Measurements from ENCODE around the gene SRRM5.
"Not testable (repeated sequence)": the region's sequence is repeated elsewhere in the genome, so short reads cannot be mapped to it uniquely, and the experiment has no call there.

The SRRM5 gene

GRCh38 chr19:43639519-43640423 lies 27.9 kb downstream of the SRRM5 start, which contains the start of gene CADM4:
Gene CADM4 (minus strand): TSS chr19:43639850. CDS start chr19:43639790, 60 bp downstream.
- DNase-seq, result no peak

- no peak for DNase-seq
These were observed 28.5 kb downstream of the SRRM5 start for GRCh38 chr19:43640424-43640757.

- no peak for DNase-seq
These were observed 29.4 kb downstream of the SRRM5 start for GRCh38 chr19:43641333-43641732.

GRCh38 chr19:43642531-43642930 lies 30.6 kb downstream of the SRRM5 start:
- no peak for DNase-seq

GRCh38 chr19:43643326-43643725 lies 31.4 kb downstream of the SRRM5 start:
- DNase-seq, result no peak

GRCh38 chr19:43644181-43644580 lies 32.3 kb downstream of the SRRM5 start:
- no peak for DNase-seq

GRCh38 chr19:43648633-43649032 lies 36.7 kb downstream of the SRRM5 start:
- DNase-seq, result no peak

GRCh38 chr19:43649514-43649913 lies 37.6 kb downstream of the SRRM5 start:
- DNase-seq, result no peak

- not testable (repeated sequence) for DNase-seq
These were observed 38.4 kb downstream of the SRRM5 start for GRCh38 chr19:43650276-43650675.

GRCh38 chr19:43651758-43652545 lies 40.1 kb downstream of the SRRM5 start:
- DNase-seq, result peak; percentile 45

- no peak for DNase-seq
These were observed 40.6 kb downstream of the SRRM5 start for GRCh38 chr19:43652546-43652874.

- DNase-seq, result no peak
These were observed 44.5 kb downstream of the SRRM5 start for GRCh38 chr19:43656436-43656835.

GRCh38 chr19:43658001-43658400 lies 46.1 kb downstream of the SRRM5 start:
- DNase-seq, result no peak

- DNase-seq, result no peak
These were observed 46.6 kb downstream of the SRRM5 start for GRCh38 chr19:43658494-43658893.

- DNase-seq, result no peak
These were observed 48.5 kb downstream of the SRRM5 start for GRCh38 chr19:43660301-43660970.

GRCh38 chr19:43660971-43661360 lies 49.1 kb downstream of the SRRM5 start:
- no peak for DNase-seq

GRCh38 chr19:43662487-43662886 lies 50.6 kb downstream of the SRRM5 start:
- no peak for DNase-seq

GRCh38 chr19:43664018-43664417 lies 52.1 kb downstream of the SRRM5 start:
- DNase-seq, result no peak
